Dedifferentiated amniotic fluid mesenchymal stem cell (primary cell): Measurements from ENCODE around the gene TRIP13.
"Not testable (repeated sequence)": the region's sequence is repeated elsewhere in the genome, so short reads cannot be mapped to it uniquely, and the experiment has no call there.

Experiments
- DNase-seq: peaks from one replicate; pipeline ENCODE4 v3.0.0-alpha.2; 2016; ENCODE audit errors: extremely low spot score

The TRIP13 gene

GRCh38 chr5:936149-937144 lies 43.8 kb downstream of the TRIP13 start:
- DNase-seq, result no peak

- DNase-seq, result no peak
These were observed 44.7 kb downstream of the TRIP13 start for GRCh38 chr5:937151-937924.

GRCh38 chr5:939368-939767 lies 46.7 kb downstream of the TRIP13 start:
- DNase-seq, result no peak

GRCh38 chr5:940741-941140 lies 48.1 kb downstream of the TRIP13 start:
- DNase-seq, result not testable (repeated sequence)

- DNase-seq, result no peak
These were observed 50.7 kb downstream of the TRIP13 start for GRCh38 chr5:943201-943917.

- DNase-seq, result no peak
These were observed 51.4 kb downstream of the TRIP13 start for GRCh38 chr5:943918-944620.

GRCh38 chr5:944621-944927 lies 51.9 kb downstream of the TRIP13 start:
- no peak for DNase-seq

GRCh38 chr5:944992-945685 lies 52.5 kb downstream of the TRIP13 start:
- no peak for DNase-seq

GRCh38 chr5:945691-946551 lies 53.2 kb downstream of the TRIP13 start:
- no peak for DNase-seq

- DNase-seq, result no peak
These were observed 54.3 kb downstream of the TRIP13 start for GRCh38 chr5:946720-947625.

- DNase-seq, result no peak
These were observed 55.2 kb downstream of the TRIP13 start for GRCh38 chr5:947626-948471.

- no peak for DNase-seq
These were observed 56.0 kb downstream of the TRIP13 start for GRCh38 chr5:948472-949274.

- no peak for DNase-seq
These were observed 56.5 kb downstream of the TRIP13 start for GRCh38 chr5:949275-949543.

GRCh38 chr5:949815-950560 lies 57.3 kb downstream of the TRIP13 start:
- no peak for DNase-seq

- DNase-seq, result no peak
These were observed 59.4 kb downstream of the TRIP13 start for GRCh38 chr5:951940-952596.

GRCh38 chr5:952597-953271 lies 60.0 kb downstream of the TRIP13 start:
- no peak for DNase-seq
